CD4-positive, alpha-beta T cell (primary cell): ENCODE measurements around the gene NCF2. TPM values are rescaled to one million over a fixed set of nuclear protein-coding genes. Genes with fewer than 3 reads are reported as not detected.

ENCODE experiments used
- ATAC-seq: fragments of 200-7000 bp; cut with Tn5 transposase; one replicate; pipeline ENCODE4 v1.10.0; 2022; ENCODE audit warnings: mild to moderate bottlenecking; ENCODE audit not compliant: poor library complexity
- CTCF ChIA-PET: fragments of 350-600 bp; sonication (Branson Sonifier 250); formaldehyde crosslinking; loops from one replicate; lab custom pipeline; 2021; ENCODE audit warnings: antibody characterized with exemption, inconsistent platforms; lab: Charles Lee
- POLR2A ChIA-PET: fragments of 350-600 bp; sonication (Branson Sonifier 250); formaldehyde crosslinking; loops from one replicate; lab custom pipeline; 2021; ENCODE audit warnings: antibody characterized with exemption, inconsistent platforms; lab: Charles Lee
- DNase-seq, 14 experiments: peaks; one replicate each; pipeline ENCODE4 v3.0.0-alpha.2; 2013 to 2020; ENCODE audit warnings: mixed read lengths in 2 of 14
- H3K27ac ChIP-seq, 2 donors: one replicate each; pipeline versions ENCODE4 v1.5.1 to v1.7.0; 2013; ENCODE audit warnings: low read length in 2 of 2, low read depth in 1 of 2, mild to moderate bottlenecking in 1 of 2
- H3K27me3 ChIP-seq, 2 experiments: 1 replicate in 1 of 2; 2 replicates in 1 of 2; pipeline versions ENCODE4 v1.6.1 to v1.7.0; 2013; ENCODE audit warnings: low read length in 2 of 2, control low read depth in 1 of 2, mild to moderate bottlenecking in 1 of 2, moderate library complexity in 1 of 2; ENCODE audit not compliant: insufficient read depth in 2 of 2, control insufficient read depth in 1 of 2
- H3K36me3 ChIP-seq: one replicate; pipeline ENCODE4 v1.6.1; 2013; ENCODE audit warnings: low read length, control low read depth; ENCODE audit not compliant: insufficient read depth
- H3K4me1 ChIP-seq: one replicate; pipeline ENCODE4 v1.6.1; 2013; ENCODE audit warnings: low read length, control low read depth; ENCODE audit not compliant: insufficient read depth
- H3K4me3 ChIP-seq: one replicate; pipeline ENCODE4 v1.5.1; 2013; ENCODE audit warnings: mild to moderate bottlenecking, low read length, moderate library complexity
- H3K9me3 ChIP-seq, 2 experiments: 1 replicate in 1 of 2; 2 replicates in 1 of 2; pipeline versions ENCODE4 v1.6.1 to v1.7.0; 2013; ENCODE audit warnings: low read length in 2 of 2, mild to moderate bottlenecking in 2 of 2, control low read depth in 1 of 2, moderate library complexity in 1 of 2; ENCODE audit not compliant: control insufficient read depth in 1 of 2, insufficient read depth in 1 of 2
- H3K27ac Mint-ChIP-seq: one replicate; pipeline ENCODE4 v1.8.0; 2020; ENCODE audit warnings: mixed read lengths
- H3K27me3 Mint-ChIP-seq: one replicate; pipeline ENCODE4 v1.8.0; 2021; ENCODE audit warnings: mixed read lengths
- H3K36me3 Mint-ChIP-seq: one replicate; pipeline ENCODE4 v1.8.0; 2021; ENCODE audit warnings: low read depth, mixed read lengths
- H3K4me1 Mint-ChIP-seq: one replicate; pipeline ENCODE4 v1.8.0; 2021; ENCODE audit warnings: low read depth, mixed read lengths
- H3K4me3 Mint-ChIP-seq: one replicate; pipeline ENCODE4 v1.8.0; 2020; ENCODE audit warnings: mild to moderate bottlenecking, mixed read lengths
- H3K9me3 Mint-ChIP-seq: one replicate; pipeline ENCODE4 v1.8.0; 2020; ENCODE audit warnings: mixed read lengths
- CTCF ChIP-seq: fragments of 200-600 bp; IDR thresholded peaks from one replicate; pipeline ENCODE4 v1.8.0; 2022; ENCODE audit warnings: antibody characterized with exemption, mild to moderate bottlenecking
- intact Hi-C, 2 experiments: fragments of 100-400 bp; cut with DNase I in 1 of 2; cut with micrococcal nuclease in 1 of 2; formaldehyde crosslinking; loops; one replicate each; pipeline versions ENCODE4 v1.15.1 to v1.9.0; 2023 to 2025; cut with DNase I, micrococcal nuclease
- total RNA-seq, 174 experiments: library from RNA in 2 of 174; stranded (reverse) in 2 of 174; gene quantifications; one replicate each; pipeline ENCODE4 v1.2.3 and lab custom pipeline; 2021 to 2026

The NCF2 gene
- total RNA-seq, 2 experiments from 2014 or later: 2.9 to 3.1 TPM

- no peak for ATAC-seq
- POLR2A ChIA-PET: no interaction called here
- Histone ChIP-seq H3K9me3 (no peaks in the 10 kb centered on the region), H3K4me3 (no peak overlapping the region), H3K27me3 (no peaks in the 10 kb centered on the region), H3K36me3 (no peaks in the 10 kb centered on the region), H3K4me1 (no peaks in the 10 kb centered on the region), H3K27ac (no peak overlapping the region)
- CTCF ChIA-PET: no interaction called here
- H3K27ac Mint-ChIP-seq: no peak overlapping the region
- H3K36me3 Mint-ChIP-seq: no peaks in the 10 kb centered on the region
- no peak for DNase-seq
- TF ChIP-seq CTCF: no peak
- intact Hi-C loops: no loop called here
- H3K4me1 Mint-ChIP-seq: no peaks in the 10 kb centered on the region
- H3K4me3 Mint-ChIP-seq: no peak overlapping the region
- H3K27me3 Mint-ChIP-seq: no peaks in the 10 kb centered on the region
- H3K9me3 Mint-ChIP-seq: no peaks in the 10 kb centered on the region
Measured at GRCh38 chr1:183600634-183601033, 10.4 kb upstream of the NCF2 start.

DNA sequence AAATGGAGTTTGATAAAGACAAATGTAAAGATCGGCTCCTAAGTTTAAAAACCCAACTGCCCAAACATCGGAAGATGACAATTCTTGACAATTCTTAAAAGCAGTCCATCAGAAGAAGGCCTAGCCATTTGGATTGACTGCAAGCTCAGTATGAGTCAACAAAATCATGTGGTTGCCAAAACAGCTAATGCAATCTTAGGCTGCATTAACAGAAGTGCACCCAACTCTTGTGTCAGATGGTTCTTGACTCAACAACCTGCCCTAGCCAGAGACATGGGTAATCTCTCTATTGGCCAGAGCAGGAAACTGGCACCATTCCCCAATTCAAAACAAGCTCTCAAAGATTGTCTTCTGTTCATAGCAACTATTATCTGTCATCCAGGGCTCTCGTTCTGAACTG, 9.9 kb upstream of the NCF2 start:
- Mint-ChIP-seq H3K4me1 (no peaks in the 10 kb centered on the region), H3K9me3 (no peaks in the 10 kb centered on the region), H3K27me3 (no peaks in the 10 kb centered on the region), H3K36me3 (no peaks in the 10 kb centered on the region), H3K4me3 (no peak overlapping the region), H3K27ac (no peak overlapping the region)
- no peak overlapping the region for H3K27ac ChIP-seq
- intact Hi-C loops: no loop called here
- TF ChIP-seq CTCF: no peak
- CTCF ChIA-PET: no interaction called here
- H3K36me3 ChIP-seq: no peaks in the 10 kb centered on the region
- no peaks in the 10 kb centered on the region for H3K4me1 ChIP-seq
- no peaks in the 10 kb centered on the region for H3K27me3 ChIP-seq
- POLR2A ChIA-PET: no interaction called here
- DNase-seq (peak in 2 of 14 experiments; percentile 54 to 65), ATAC-seq (no peak)
- H3K4me3 ChIP-seq: no peak overlapping the region
- no peaks in the 10 kb centered on the region for H3K9me3 ChIP-seq

DNA sequence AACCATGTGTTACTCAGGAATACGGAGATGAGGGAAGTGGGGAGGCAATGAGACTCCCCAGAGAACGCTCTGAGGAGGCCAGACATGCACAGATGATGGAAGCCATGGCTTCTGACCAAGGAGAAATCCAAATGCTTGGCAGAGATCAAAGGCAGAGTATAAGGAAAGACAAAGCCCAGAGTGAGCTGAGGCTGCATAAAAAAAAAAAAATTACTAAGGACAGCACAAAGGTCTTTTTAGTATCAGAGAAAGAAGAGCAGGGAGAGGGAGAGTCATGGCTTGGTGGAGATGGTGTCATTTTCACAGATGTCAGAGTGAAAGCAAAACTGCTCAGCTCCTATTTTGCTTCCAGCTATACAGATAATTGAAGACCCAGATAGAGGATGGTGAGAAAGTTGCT, 8.1 kb upstream of the NCF2 start:
- CTCF ChIA-PET: no interaction called here
- no peak for TF ChIP-seq CTCF
- no peak overlapping the region for H3K4me3 ChIP-seq
- Mint-ChIP-seq H3K27me3 (no peaks in the 10 kb centered on the region), H3K4me3 (no peak overlapping the region), H3K27ac (no peak overlapping the region), H3K36me3 (no peaks in the 10 kb centered on the region), H3K9me3 (no peaks in the 10 kb centered on the region), H3K4me1 (no peaks in the 10 kb centered on the region)
- DNase-seq: no peak
- no peaks in the 10 kb centered on the region for H3K36me3 ChIP-seq
- H3K27me3 ChIP-seq: no peaks in the 10 kb centered on the region
- no peak for ATAC-seq
- intact Hi-C loops: no loop called here
- H3K27ac ChIP-seq: no peak overlapping the region
- H3K9me3 ChIP-seq: no peaks in the 10 kb centered on the region
- POLR2A ChIA-PET: no interaction called here
- H3K4me1 ChIP-seq: no peaks in the 10 kb centered on the region
